Measurements from ENCODE around the gene LARP1.
"Not testable (repeated sequence)": the region's sequence is repeated elsewhere in the genome, so short reads cannot be mapped to it uniquely, and the experiment has no call there.

Gene LARP1

GRCh38 chr5:154824070-154824469 is 68.9 kb downstream of the LARP1 start:
- no peak for DNase-seq (ENCODE audit: low read depth in 2 of 2)

- no peak for DNase-seq (ENCODE audit: low read depth in 2 of 2)
Observed at GRCh38 chr5:154829181-154829588, 74.0 kb downstream of the LARP1 start.

- no peak for DNase-seq (ENCODE audit: low read depth in 2 of 2)
Observed at GRCh38 chr5:154829589-154830218, 74.5 kb downstream of the LARP1 start.

- no peak for DNase-seq (ENCODE audit: low read depth in 2 of 2)
Observed at GRCh38 chr5:154830219-154830595, 75.0 kb downstream of the LARP1 start.

- no peak for DNase-seq (ENCODE audit: low read depth in 2 of 2)
Observed at GRCh38 chr5:154830596-154830995, 75.4 kb downstream of the LARP1 start.

- no peak for DNase-seq (ENCODE audit: low read depth in 2 of 2)
Observed at GRCh38 chr5:154831451-154831850, 76.3 kb downstream of the LARP1 start.

- DNase-seq (ENCODE audit: low read depth in 2 of 2), result not testable (repeated sequence)
Observed at GRCh38 chr5:154832804-154833203, 77.6 kb downstream of the LARP1 start.

- DNase-seq (ENCODE audit: low read depth in 2 of 2), result no peak
Observed at GRCh38 chr5:154834053-154834452, 78.9 kb downstream of the LARP1 start.

GRCh38 chr5:154835701-154836052 is 80.5 kb downstream of the LARP1 start:
- DNase-seq (ENCODE audit: low read depth in 2 of 2), result not testable (repeated sequence)

- no peak for DNase-seq (ENCODE audit: low read depth in 2 of 2)
Observed at GRCh38 chr5:154836225-154836624, 81.0 kb downstream of the LARP1 start.

- DNase-seq (ENCODE audit: low read depth in 2 of 2), result no peak
Observed at GRCh38 chr5:154837009-154837901, 82.1 kb downstream of the LARP1 start.

GRCh38 chr5:154840435-154841272 is 85.5 kb downstream of the LARP1 start:
- DNase-seq (ENCODE audit: low read depth in 2 of 2), result no peak

GRCh38 chr5:154841273-154841661 is 86.1 kb downstream of the LARP1 start:
- DNase-seq (ENCODE audit: low read depth in 2 of 2), result no peak

GRCh38 chr5:154842689-154843530 is 87.7 kb downstream of the LARP1 start:
- no peak for DNase-seq (ENCODE audit: low read depth in 2 of 2)

- DNase-seq (ENCODE audit: low read depth in 2 of 2), result no peak
Observed at GRCh38 chr5:154844809-154845208, 89.6 kb downstream of the LARP1 start.

GRCh38 chr5:154849264-154849785 is 94.1 kb downstream of the LARP1 start:
- DNase-seq (ENCODE audit: low read depth in 2 of 2), result no peak

GRCh38 chr5:154849791-154850201 is 94.6 kb downstream of the LARP1 start:
- DNase-seq (ENCODE audit: low read depth in 2 of 2), result no peak

- DNase-seq (ENCODE audit: low read depth in 2 of 2), result peak; percentile 39 to 44
Observed at GRCh38 chr5:154850255-154851062, 95.3 kb downstream of the LARP1 start, which contains the start of gene FAXDC2. Gene FAXDC2, minus strand, starts transcription at chr5:154850603. Its CDS starts 12,425 bp downstream, at chr5:154838178.

- DNase-seq (ENCODE audit: low read depth in 2 of 2), result no peak
Observed at GRCh38 chr5:154851351-154851750, 96.2 kb downstream of the LARP1 start.

Measured in fibroblast of skin of left biceps (primary cell).